Adrenal gland (tissue), 5 donors: ENCODE results near the gene ZSWIM4.

Experiments
- POLR2A ChIP-seq, 2 donors: fragments of 450-650 bp; IDR thresholded peaks; one replicate each; pipeline ENCODE4 v1.6.1; 2017; ENCODE audit warnings: antibody characterized with exemption in 2 of 2, mild to moderate bottlenecking in 2 of 2, moderate library complexity in 1 of 2
- TF ChIP-seq, protein P1 (sequence below), 6 experiments: fragments of 450-650 bp in 4 of 6; fragments of 200-600 bp in 2 of 6; sonication (generic) in 1 of 6; IDR thresholded peaks; 1 replicate in 5 of 6; 2 replicates in 1 of 6; pipeline versions ENCODE4 v1.5.1 to v1.8.0; 2016 to 2021; ENCODE audit warnings: antibody characterized with exemption in 6 of 6, mild to moderate bottlenecking in 2 of 6, moderate library complexity in 1 of 6
- donor health status: DM: no; HTN: no; CAD: no.

DNA sequence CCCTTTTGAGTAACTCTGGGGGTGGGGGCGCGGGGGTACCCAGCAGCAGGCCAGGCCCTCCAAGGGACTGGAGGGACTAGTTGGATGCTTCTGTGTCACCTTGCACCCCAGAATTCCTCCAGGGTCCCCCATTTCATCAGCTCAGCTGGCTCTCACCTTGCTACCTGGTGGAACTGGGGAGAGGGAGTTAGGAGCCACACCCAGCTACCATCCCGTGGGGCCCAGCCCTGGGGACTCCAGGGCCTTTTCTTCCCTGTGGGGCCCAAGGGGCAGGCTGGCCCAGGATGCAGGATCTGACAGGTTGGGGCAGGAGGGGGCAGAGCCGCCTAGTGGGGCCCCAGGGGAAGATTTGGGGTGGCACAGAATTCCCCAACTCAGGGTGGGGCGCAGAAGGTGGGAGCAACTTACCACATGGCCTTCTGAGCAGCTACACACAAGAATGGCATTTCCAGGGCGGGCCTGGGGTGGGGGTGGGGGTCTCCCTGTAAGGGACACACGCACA lies 48.9 kb downstream of the ZSWIM4 start:
- TF ChIP-seq, protein P1, sequence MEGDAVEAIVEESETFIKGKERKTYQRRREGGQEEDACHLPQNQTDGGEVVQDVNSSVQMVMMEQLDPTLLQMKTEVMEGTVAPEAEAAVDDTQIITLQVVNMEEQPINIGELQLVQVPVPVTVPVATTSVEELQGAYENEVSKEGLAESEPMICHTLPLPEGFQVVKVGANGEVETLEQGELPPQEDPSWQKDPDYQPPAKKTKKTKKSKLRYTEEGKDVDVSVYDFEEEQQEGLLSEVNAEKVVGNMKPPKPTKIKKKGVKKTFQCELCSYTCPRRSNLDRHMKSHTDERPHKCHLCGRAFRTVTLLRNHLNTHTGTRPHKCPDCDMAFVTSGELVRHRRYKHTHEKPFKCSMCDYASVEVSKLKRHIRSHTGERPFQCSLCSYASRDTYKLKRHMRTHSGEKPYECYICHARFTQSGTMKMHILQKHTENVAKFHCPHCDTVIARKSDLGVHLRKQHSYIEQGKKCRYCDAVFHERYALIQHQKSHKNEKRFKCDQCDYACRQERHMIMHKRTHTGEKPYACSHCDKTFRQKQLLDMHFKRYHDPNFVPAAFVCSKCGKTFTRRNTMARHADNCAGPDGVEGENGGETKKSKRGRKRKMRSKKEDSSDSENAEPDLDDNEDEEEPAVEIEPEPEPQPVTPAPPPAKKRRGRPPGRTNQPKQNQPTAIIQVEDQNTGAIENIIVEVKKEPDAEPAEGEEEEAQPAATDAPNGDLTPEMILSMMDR (IDR thresholded peaks at IDR 0.05) = no peak
- no peak for TF ChIP-seq POLR2A (IDR thresholded peaks at IDR 0.05)
